DLD1 (cell line): ENCODE measurements around the gene ZSWIM5.

Source experiments
- in situ Hi-C: cut with HindIII; loops from 2 replicates; pipeline ENCODE4 v1.10.0; 2017; ENCODE audit warnings: low sequenced_read_pairs

The ZSWIM5 gene

GRCh38 chr1:45035631-45036301, 170.6 kb downstream of the ZSWIM5 start:
- in situ Hi-C loops = no loop called here

GRCh38 chr1:45033356-45033755, 173.0 kb downstream of the ZSWIM5 start:
- in situ Hi-C loops = no loop called here

GRCh38 chr1:45032837-45033236, 173.6 kb downstream of the ZSWIM5 start:
- in situ Hi-C loops = no loop called here

- in situ Hi-C loops = no loop called here
These were observed 180.0 kb downstream of the ZSWIM5 start for GRCh38 chr1:45026446-45026845.

- in situ Hi-C loops = no loop called here
These were observed 182.7 kb downstream of the ZSWIM5 start for GRCh38 chr1:45023663-45024062.

- in situ Hi-C loops = no loop called here
These were observed 187.7 kb downstream of the ZSWIM5 start for GRCh38 chr1:45018599-45019230.

DNA sequence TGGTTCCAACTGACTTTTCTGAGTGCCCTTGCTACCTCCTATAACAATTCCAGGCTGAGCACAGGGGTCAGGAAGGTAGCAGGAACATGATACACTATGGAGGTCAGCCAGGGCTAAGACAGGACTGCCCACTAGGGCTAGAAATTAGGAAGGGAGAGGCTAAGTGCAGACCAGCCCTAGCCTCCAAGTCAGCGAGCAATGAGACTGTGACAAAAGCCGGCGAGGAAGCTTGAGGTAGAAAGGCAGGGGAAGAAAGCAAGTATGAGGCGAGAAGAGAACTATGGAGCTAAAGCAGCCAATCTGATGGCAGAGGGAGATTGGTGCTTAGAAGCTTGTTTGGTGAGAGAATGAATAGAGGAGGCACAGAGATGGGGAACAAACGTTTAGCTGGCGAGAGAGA, 189.6 kb downstream of the ZSWIM5 start:
- in situ Hi-C loops = no loop called here

- in situ Hi-C loops = no loop called here
These were observed 190.2 kb downstream of the ZSWIM5 start for GRCh38 chr1:45016090-45016697.

DNA sequence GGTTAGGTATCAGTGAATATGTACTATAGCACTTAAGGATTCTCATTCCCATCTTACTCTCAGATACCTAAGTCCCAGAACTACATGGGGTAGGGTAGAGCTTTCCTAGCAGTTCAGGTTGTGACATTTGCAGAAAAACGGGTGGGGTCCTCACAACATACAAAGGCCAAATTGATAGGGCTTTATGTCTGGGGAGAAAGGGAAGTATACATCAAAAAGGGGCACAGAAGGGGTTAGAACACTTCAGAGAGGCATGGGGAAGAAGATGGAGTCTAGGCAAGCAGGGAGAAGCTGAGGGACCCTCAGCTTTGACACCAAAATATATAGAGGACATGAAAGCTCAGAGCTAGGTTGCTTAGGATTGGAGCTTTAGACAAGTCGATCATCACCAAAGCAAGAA, 190.7 kb downstream of the ZSWIM5 start:
- in situ Hi-C loops = no loop called here

- in situ Hi-C loops = no loop called here
These were observed 191.9 kb downstream of the ZSWIM5 start for GRCh38 chr1:45014321-45015028.

DNA sequence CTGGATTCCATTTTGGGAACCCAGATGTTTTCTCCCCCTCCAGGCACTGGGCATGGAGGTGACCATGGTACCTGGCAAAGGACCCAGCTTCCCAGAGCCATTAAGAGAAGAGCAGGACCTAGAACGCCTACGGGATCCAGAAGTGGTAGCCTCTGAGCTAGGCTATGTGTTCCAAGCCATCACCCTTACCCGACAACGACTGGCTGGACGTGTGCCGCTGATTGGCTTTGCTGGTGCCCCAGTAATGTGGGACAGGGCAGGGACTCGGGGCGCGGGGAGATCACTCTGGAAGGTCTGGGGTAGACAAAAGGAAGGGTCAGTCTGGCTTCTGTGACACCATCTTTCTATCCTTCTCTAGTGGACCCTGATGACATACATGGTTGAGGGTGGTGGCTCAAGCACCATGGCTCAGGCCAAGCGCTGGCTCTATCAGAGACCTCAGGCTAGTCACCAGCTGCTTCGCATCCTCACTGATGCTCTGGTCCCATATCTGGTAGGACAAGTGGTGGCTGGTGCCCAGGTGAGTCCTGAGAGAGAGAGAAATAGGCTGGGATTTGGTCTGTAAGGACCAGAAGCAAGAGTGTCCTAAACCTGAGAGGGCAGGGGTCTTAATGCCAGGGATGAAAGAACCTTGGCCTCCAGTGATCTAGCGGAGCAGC, 192.7 kb downstream of the ZSWIM5 start:
- in situ Hi-C loops = no loop called here

DNA sequence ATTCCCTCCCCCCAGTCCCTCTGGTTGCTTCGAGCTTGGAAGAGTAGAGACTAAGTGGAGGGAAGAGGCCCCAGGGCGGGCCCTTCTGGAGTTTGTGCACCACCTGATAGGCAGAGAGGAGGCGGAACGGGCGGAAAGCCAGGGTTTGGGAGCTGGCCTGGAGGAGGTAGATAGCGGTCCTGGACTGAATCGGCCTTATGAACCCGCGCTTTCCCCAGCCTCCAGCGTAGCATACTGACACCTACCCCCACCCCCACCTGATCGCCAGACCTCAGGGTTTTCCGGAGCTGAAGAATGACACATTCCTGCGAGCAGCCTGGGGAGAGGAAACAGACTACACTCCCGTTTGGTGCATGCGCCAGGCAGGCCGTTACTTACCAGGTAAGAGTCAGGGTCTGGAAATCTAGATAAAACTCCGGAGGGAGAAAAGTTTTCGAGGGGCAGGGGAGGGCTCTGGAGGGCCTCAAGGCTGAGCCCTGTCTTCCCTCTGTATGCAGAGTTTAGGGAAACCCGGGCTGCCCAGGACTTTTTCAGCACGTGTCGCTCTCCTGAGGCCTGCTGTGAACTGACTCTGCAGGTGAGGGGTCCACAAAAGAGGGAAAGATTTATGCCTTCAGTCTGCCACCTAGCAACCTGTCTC, 193.6 kb downstream of the ZSWIM5 start:
- in situ Hi-C loops = no loop called here

- in situ Hi-C loops = no loop called here
These were observed 194.4 kb downstream of the ZSWIM5 start, which contains the start of gene UROD for GRCh38 chr1:45011837-45012638. Gene UROD, plus strand, starts transcription at chr1:45012254. Its CDS starts 12 bp downstream, at chr1:45012266.

GRCh38 chr1:45010855-45011811, 195.3 kb downstream of the ZSWIM5 start, which contains the start of gene HECTD3:
Gene HECTD3, minus strand, starts transcription at chr1:45011324. Its CDS starts 67 bp downstream, at chr1:45011257.
- in situ Hi-C loops = no loop called here

DNA sequence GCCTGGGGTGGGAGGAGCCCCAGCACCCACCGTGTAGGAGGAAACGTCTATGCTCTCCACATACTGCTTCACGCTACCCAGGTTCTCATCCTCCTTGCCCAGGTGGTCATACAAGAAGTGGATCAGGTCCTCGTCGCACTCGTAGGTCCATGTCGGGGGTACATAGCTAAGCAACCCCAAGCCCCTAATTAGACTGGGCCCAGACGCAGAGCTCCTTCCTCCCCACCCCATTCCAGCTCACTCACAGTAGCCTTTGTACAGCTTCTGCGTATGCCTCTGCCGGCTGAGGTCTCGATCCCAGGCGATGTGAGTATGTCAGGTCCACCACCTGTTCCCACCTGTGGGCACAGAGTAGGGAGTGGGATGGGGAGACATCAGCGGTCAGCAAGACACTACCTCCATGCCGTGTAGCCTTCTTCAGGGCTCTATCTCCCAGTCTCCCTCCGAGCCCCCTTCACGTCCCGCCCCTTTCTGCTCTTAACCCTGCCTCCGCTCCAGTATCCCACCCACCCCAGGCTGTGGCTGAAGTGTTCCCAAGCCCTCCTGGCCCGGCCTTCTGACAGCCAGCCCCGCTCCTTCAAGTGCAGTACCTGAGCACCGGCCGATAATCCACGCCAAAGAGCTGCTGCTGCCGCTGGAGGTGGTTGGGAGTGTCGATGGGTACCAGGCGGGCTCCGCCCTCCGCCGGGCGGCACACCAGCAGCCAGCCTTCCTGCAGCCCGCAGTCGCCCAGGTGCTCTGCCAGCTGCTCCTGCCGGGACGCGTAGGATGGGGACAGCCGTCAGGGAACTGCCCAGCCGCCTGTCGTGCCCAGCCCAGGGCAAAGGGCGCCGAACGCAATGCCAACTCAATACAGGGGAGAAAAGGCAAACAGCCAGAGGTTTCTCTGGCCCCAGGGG, 196.2 kb downstream of the ZSWIM5 start:
- in situ Hi-C loops = no loop called here

DNA sequence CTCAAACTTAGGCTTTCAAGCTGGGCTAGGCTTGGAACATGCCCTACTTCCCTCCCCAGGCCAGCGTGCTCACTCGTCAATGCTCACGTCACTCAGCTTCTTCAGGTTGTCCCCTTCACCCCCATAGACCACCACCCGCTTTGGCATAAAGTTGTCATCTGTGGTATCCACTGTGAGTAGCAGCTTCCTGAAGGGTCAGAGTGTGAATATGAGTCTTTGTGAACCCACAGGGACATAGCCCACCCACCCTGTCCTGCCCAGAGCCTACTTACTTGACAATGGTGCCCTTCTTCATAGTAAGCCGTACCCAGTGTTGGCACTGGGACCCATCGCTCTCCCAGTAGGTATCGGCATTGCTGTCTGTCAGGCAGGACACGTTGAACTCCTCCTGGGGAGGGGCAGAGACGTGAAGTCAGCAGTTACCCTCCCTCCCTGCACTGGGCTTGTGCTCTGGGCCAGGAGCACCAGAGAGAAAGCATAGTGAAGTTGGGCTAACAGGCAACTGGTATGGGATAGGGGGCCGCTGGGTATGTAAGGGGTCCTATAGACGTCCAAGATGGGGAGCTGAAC, 197.0 kb downstream of the ZSWIM5 start:
- in situ Hi-C loops = no loop called here

GRCh38 chr1:45008516-45008915, 197.9 kb downstream of the ZSWIM5 start:
- in situ Hi-C loops = no loop called here
